Thyroid gland (tissue), 4 donors: Measurements from ENCODE around the gene LIG3. TPM values are rescaled to one million over a fixed set of nuclear protein-coding genes. Genes with fewer than 3 reads are reported as not detected.

Source experiments
- DNase-seq, 2 donors: peaks; one replicate each; pipeline ENCODE4 v3.0.0-alpha.2; 2019
- H3K27ac ChIP-seq, 3 donors: fragments of 200-600 bp; sonication (generic); 1 replicate in 2 of 3; 2 replicates in 1 of 3; pipeline ENCODE4 v1.5.1; 2016 to 2019; ENCODE audit warnings: mild to moderate bottlenecking in 1 of 3, moderate library complexity in 1 of 3
- H3K27me3 ChIP-seq: fragments of 200-600 bp; sonication (generic); one replicate; pipeline ENCODE4 v1.5.1; 2019
- H3K36me3 ChIP-seq, 2 donors: fragments of 200-600 bp; sonication (generic); one replicate each; pipeline ENCODE4 v1.5.1; 2016 to 2019
- H3K4me1 ChIP-seq, 2 donors: fragments of 200-600 bp; sonication (generic); one replicate each; pipeline ENCODE4 v1.5.1; 2017 to 2019
- H3K4me3 ChIP-seq, 3 donors: fragments of 200-600 bp; sonication (generic); replicated peaks in 1 of 3; 1 replicate in 2 of 3; 2 replicates in 1 of 3; pipeline ENCODE4 v1.5.1; 2016; ENCODE audit warnings: mild to moderate bottlenecking in 1 of 3
- H3K9me3 ChIP-seq: fragments of 200-600 bp; sonication (generic); one replicate; pipeline ENCODE4 v1.5.1; 2017
- POLR2A ChIP-seq, 2 donors: fragments of 450-650 bp; IDR thresholded peaks; one replicate each; pipeline ENCODE4 v1.6.1; 2017; ENCODE audit warnings: antibody characterized with exemption in 2 of 2, mild to moderate bottlenecking in 2 of 2, moderate library complexity in 1 of 2
- WGBS, 2 donors: methylation state at CpG; one replicate each; pipeline ENCODE4 v1.1.5; 2017; 5-methylcytosine and 5-hydroxymethylcytosine counted together
- intact Hi-C: fragments of 100-400 bp; cut with DNase I; formaldehyde crosslinking; loops from one replicate; pipeline ENCODE4 v1.15.1; 2023
- total RNA-seq, 4 donors: library from RNA; depleted of rRNA; stranded (reverse); fragments of >200 nt; gene quantifications; one replicate each; pipeline ENCODE4 v1.2.3, GENCODE V29; 2016
- TF ChIP-seq, protein P1 (sequence below), 6 experiments: fragments of 200-600 bp in 3 of 6; fragments of 450-650 bp in 3 of 6; sonication (generic) in 3 of 6; IDR thresholded peaks; one replicate each; pipeline ENCODE4 v1.5.1; 2016 to 2019; ENCODE audit warnings: antibody characterized with exemption in 6 of 6, mild to moderate bottlenecking in 2 of 6, inconsistent platforms in 1 of 6, moderate library complexity in 1 of 6

The LIG3 gene
- total RNA-seq, 4 donors from 2014 or later = 34.5 to 103 (median 46.7) TPM

DNA sequence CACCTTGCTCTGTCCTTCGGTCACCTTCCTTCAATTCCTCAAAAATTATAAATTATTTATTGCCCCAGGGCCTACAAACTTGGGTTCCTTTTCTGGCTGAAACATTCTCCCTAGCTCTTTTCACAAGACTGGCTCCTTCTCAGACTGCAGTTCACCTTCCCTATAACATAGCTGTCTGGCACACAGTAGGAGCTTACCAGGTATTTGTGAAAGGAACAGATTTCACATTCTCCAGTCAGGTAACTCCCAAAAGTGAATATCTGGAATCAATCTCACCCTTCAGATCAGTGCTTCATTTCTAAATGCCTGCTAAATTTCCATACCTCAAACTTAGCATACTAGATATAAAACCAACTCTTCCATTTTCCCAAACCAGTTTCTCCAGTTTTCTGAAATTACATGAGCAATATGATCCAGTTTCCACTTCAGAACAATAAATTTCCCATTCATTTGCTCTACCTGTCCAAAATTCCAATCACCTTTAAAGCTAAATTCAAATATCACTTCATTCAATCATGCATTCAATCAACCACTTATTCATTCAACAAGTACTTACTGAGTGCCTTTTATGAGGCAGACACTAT, 77.1 kb downstream of the LIG3 start:
- Histone ChIP-seq H3K9me3 (no peaks in the 10 kb centered on the region), H3K27ac (peak overlapping the region; percentile 37 to 64 (median 45)), H3K27me3 (no peaks in the 10 kb centered on the region), H3K4me3 (no peak overlapping the region), H3K4me1 (peaks cover 48 to 56% of the 10 kb centered on the region in 2 donors), H3K36me3 (no peaks in the 10 kb centered on the region)
- 97 to 100% methylated on average over 1 of the region's 1 CpG for WGBS, 2 donors
- intact Hi-C loops = no loop called here
- no peak for DNase-seq
- TF ChIP-seq POLR2A (IDR thresholded peaks at IDR 0.05) = no peak
- TF ChIP-seq, protein P1, sequence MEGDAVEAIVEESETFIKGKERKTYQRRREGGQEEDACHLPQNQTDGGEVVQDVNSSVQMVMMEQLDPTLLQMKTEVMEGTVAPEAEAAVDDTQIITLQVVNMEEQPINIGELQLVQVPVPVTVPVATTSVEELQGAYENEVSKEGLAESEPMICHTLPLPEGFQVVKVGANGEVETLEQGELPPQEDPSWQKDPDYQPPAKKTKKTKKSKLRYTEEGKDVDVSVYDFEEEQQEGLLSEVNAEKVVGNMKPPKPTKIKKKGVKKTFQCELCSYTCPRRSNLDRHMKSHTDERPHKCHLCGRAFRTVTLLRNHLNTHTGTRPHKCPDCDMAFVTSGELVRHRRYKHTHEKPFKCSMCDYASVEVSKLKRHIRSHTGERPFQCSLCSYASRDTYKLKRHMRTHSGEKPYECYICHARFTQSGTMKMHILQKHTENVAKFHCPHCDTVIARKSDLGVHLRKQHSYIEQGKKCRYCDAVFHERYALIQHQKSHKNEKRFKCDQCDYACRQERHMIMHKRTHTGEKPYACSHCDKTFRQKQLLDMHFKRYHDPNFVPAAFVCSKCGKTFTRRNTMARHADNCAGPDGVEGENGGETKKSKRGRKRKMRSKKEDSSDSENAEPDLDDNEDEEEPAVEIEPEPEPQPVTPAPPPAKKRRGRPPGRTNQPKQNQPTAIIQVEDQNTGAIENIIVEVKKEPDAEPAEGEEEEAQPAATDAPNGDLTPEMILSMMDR (IDR thresholded peaks at IDR 0.05) = no peak

Other genes with a start within 250 kb of the LIG3 start
- gene CCT6B, start 19.1 kb upstream of the LIG3 start, total RNA-seq = 1 to 10 TPM; 3.8 to 6.8 (median 4.4) TPM
- 10 to 100 TPM; 13.1 to 25.1 (median 17.0) TPM for gene ZNF830, start 19.0 kb upstream of the LIG3 start, total RNA-seq
- gene RFFL, start 83.2 kb downstream of the LIG3 start, total RNA-seq = 100 to 1,000 TPM in 2 of 4 donors, 10 to 100 TPM in 2; 51.1 to 145 (median 96.1) TPM
- 10 to 100 TPM in 3 of 4 donors, 1 to 10 TPM in 1; 7.8 to 15.6 (median 12.5) TPM for gene RAD51D, start 139.3 kb downstream of the LIG3 start, total RNA-seq
- gene FNDC8, start 141.1 kb downstream of the LIG3 start, total RNA-seq = not detected
- 10 to 100 TPM in 3 of 4 donors, 1 to 10 TPM in 1; 9.7 to 13.6 (median 11.6) TPM for gene NLE1, start 161.8 kb downstream of the LIG3 start, total RNA-seq
- gene UNC45B, start 167.3 kb downstream of the LIG3 start, total RNA-seq = not detected
- gene SLC35G3, start 213.9 kb downstream of the LIG3 start, total RNA-seq = not detected